HepG2 (cell line): ENCODE results near the gene TMED5. TPM values are rescaled to one million over a fixed set of nuclear protein-coding genes. Genes with fewer than 3 reads are reported as not detected.

Experiments
- AFF4 ChIP-seq: sonication (generic); formaldehyde crosslinking; IDR thresholded peaks from 2 replicates; pipeline ENCODE4 v1.4.0; 2020; ENCODE audit warnings: missing genetic modification reagents
- ARNTL ChIP-seq: sonication (generic); formaldehyde crosslinking; IDR thresholded peaks from 2 replicates; pipeline ENCODE4 v1.4.0; 2020; ENCODE audit warnings: mild to moderate bottlenecking, missing genetic modification reagents
- EED ChIP-seq: sonication (generic); formaldehyde crosslinking; IDR thresholded peaks from 2 replicates; pipeline ENCODE4 v1.5.0; 2020; ENCODE audit warnings: mild to moderate bottlenecking, missing genetic modification reagents
- NR3C1 ChIP-seq: sonication (generic); formaldehyde crosslinking; IDR thresholded peaks from 2 replicates; pipeline ENCODE4 v1.4.0; 2020; ENCODE audit warnings: missing genetic modification reagents
- PPARG ChIP-seq: conservative IDR thresholded peaks from 2 replicates; pipeline ENCODE4 v1.6.1; 2016; ENCODE audit warnings: missing biosample characterization, missing genetic modification reagents
- RARA ChIP-seq: IDR thresholded peaks from 2 replicates; pipeline ENCODE4 v1.6.1; 2016; ENCODE audit warnings: missing genetic modification reagents, missing compliant biosample characterization
- REPIN1 ChIP-seq: sonication (generic); formaldehyde crosslinking; IDR thresholded peaks from 2 replicates; pipeline ENCODE4 v1.8.0; 2022; ENCODE audit warnings: missing genetic modification reagents, low read depth, mild to moderate bottlenecking, borderline replicate concordance
- SP4 ChIP-seq: sonication (generic); formaldehyde crosslinking; IDR thresholded peaks from 2 replicates; pipeline ENCODE4 v1.8.1; 2023; ENCODE audit warnings: mild to moderate bottlenecking, missing genetic modification reagents
- SSRP1 ChIP-seq: IDR thresholded peaks from 2 replicates; pipeline ENCODE4 v1.6.1; 2016; ENCODE audit warnings: control low read depth
- ZFP90 ChIP-seq: sonication (generic); formaldehyde crosslinking; IDR thresholded peaks from 2 replicates; pipeline ENCODE4 v1.8.0; 2022; ENCODE audit warnings: missing genetic modification reagents, mild to moderate bottlenecking, inconsistent platforms, borderline replicate concordance
- ZNF33A ChIP-seq: sonication (generic); formaldehyde crosslinking; IDR thresholded peaks from 2 replicates; pipeline ENCODE4 v1.5.1; 2020; ENCODE audit warnings: missing genetic modification reagents, mild to moderate bottlenecking, moderate library complexity, borderline replicate concordance
- ZNF879 ChIP-seq: sonication (generic); formaldehyde crosslinking; IDR thresholded peaks from 2 replicates; pipeline ENCODE4 v1.8.1; 2023; ENCODE audit warnings: missing genetic modification reagents
- polyA plus RNA-seq, 8 experiments: library from polyadenylated mRNA; depleted of rRNA in 3 of 8; stranded (reverse) in 7 of 8; unstranded in 1 of 8; fragments of >200 nt; fragmentation: Illumina TruSeq in 4 of 8; extraction: Trizol in 4 of 8; gene quantifications; 2 replicates each; pipeline versions ENCODE4 v1.2.1 to v1.2.3, GENCODE V29; 2011 to 2016; ENCODE audit warnings: low read depth in 4 of 8, missing spikeins in 1 of 8, mixed read lengths in 1 of 8; ENCODE audit not compliant: insufficient read depth in 1 of 8
- total RNA-seq, 5 experiments: library from RNA; depleted of rRNA; stranded (reverse); fragments of >200 nt; fragmentation: Illumina TruSeq; extraction: Trizol; gene quantifications; 2 replicates each; pipeline ENCODE4 v1.2.3, GENCODE V29; 2016; ENCODE audit warnings: low read depth in 1 of 5
- TF ChIP-seq, protein P1 (sequence below): sonication (generic); formaldehyde crosslinking; IDR thresholded peaks from 2 replicates; pipeline ENCODE4 v1.5.0; 2020; ENCODE audit warnings: mild to moderate bottlenecking, missing genetic modification reagents, borderline replicate concordance
- TF ChIP-seq, protein P2 (sequence below): IDR thresholded peaks from 2 replicates; pipeline ENCODE4 v1.6.1; 2012; ENCODE audit warnings: low read depth, low read length, improper control_type of control experiment
- TF ChIP-seq, protein P3 (sequence below): IDR thresholded peaks from 2 replicates; pipeline ENCODE4 v1.6.1; 2012; ENCODE audit warnings: inconsistent platforms
- TF ChIP-seq, protein P4 (sequence below): sonication (generic); formaldehyde crosslinking; conservative IDR thresholded peaks from 2 replicates; pipeline ENCODE4 v1.4.0; 2020; ENCODE audit warnings: missing genetic modification reagents

Gene TMED5
- total and polyA plus RNA-seq, 2 of the 13 experiments (the other 11 are each of a cell fraction or from before 2014, with no cell fraction given): 58.1 to 99.0 TPM

DNA sequence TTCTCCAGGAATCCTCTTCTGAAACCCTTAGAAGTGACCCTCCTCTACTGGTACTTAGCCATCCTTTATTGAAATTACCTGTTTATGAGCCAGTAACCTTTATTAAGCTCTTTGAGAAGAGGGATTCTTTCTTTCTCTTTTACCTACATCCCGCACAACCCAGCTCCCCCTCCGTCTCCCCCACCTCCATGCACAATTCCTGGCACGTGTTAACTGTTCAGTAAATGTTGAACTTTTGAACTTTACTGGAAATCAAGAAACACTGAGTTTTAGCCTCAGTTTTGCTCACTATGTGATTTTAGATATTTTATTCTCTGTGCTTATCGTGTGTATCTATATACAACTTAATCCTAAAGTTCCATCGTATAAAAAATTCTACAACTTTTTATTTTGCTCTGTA lies 1.8 kb downstream of the TMED5 start (continued):
- TF ChIP-seq, protein P1, sequence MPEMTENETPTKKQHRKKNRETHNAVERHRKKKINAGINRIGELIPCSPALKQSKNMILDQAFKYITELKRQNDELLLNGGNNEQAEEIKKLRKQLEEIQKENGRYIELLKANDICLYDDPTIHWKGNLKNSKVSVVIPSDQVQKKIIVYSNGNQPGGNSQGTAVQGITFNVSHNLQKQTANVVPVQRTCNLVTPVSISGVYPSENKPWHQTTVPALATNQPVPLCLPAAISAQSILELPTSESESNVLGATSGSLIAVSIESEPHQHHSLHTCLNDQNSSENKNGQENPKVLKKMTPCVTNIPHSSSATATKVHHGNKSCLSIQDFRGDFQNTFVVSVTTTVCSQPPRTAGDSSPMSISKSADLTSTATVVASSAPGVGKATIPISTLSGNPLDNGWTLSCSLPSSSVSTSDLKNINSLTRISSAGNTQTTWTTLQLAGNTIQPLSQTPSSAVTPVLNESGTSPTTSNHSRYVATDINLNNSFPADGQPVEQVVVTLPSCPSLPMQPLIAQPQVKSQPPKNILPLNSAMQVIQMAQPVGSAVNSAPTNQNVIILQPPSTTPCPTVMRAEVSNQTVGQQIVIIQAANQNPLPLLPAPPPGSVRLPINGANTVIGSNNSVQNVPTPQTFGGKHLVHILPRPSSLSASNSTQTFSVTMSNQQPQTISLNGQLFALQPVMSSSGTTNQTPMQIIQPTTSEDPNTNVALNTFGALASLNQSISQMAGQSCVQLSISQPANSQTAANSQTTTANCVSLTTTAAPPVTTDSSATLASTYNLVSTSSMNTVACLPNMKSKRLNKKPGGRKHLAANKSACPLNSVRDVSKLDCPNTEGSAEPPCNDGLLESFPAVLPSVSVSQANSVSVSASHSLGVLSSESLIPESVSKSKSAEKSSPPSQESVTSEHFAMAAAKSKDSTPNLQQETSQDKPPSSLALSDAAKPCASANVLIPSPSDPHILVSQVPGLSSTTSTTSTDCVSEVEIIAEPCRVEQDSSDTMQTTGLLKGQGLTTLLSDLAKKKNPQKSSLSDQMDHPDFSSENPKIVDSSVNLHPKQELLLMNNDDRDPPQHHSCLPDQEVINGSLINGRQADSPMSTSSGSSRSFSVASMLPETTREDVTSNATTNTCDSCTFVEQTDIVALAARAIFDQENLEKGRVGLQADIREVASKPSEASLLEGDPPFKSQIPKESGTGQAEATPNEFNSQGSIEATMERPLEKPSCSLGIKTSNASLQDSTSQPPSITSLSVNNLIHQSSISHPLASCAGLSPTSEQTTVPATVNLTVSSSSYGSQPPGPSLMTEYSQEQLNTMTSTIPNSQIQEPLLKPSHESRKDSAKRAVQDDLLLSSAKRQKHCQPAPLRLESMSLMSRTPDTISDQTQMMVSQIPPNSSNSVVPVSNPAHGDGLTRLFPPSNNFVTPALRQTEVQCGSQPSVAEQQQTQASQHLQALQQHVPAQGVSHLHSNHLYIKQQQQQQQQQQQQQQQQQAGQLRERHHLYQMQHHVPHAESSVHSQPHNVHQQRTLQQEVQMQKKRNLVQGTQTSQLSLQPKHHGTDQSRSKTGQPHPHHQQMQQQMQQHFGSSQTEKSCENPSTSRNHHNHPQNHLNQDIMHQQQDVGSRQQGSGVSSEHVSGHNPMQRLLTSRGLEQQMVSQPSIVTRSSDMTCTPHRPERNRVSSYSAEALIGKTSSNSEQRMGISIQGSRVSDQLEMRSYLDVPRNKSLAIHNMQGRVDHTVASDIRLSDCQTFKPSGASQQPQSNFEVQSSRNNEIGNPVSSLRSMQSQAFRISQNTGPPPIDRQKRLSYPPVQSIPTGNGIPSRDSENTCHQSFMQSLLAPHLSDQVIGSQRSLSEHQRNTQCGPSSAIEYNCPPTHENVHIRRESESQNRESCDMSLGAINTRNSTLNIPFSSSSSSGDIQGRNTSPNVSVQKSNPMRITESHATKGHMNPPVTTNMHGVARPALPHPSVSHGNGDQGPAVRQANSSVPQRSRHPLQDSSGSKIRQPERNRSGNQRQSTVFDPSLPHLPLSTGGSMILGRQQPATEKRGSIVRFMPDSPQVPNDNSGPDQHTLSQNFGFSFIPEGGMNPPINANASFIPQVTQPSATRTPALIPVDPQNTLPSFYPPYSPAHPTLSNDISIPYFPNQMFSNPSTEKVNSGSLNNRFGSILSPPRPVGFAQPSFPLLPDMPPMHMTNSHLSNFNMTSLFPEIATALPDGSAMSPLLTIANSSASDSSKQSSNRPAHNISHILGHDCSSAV (CRISPR knock-in tag): no peak
- TF ChIP-seq ZNF879 (CRISPR knock-in tag): no peak
- TF ChIP-seq PPARG (CRISPR knock-in tag): no peak
- no peak for TF ChIP-seq NR3C1 (CRISPR knock-in tag)
- no peak for TF ChIP-seq SSRP1 (CRISPR knock-in tag)
- no peak for TF ChIP-seq ZFP90
- TF ChIP-seq RARA (CRISPR knock-in tag): peak; percentile 93
- no peak for TF ChIP-seq REPIN1 (CRISPR knock-in tag)
- TF ChIP-seq EED (CRISPR knock-in tag): no peak
- TF ChIP-seq, protein P2, sequence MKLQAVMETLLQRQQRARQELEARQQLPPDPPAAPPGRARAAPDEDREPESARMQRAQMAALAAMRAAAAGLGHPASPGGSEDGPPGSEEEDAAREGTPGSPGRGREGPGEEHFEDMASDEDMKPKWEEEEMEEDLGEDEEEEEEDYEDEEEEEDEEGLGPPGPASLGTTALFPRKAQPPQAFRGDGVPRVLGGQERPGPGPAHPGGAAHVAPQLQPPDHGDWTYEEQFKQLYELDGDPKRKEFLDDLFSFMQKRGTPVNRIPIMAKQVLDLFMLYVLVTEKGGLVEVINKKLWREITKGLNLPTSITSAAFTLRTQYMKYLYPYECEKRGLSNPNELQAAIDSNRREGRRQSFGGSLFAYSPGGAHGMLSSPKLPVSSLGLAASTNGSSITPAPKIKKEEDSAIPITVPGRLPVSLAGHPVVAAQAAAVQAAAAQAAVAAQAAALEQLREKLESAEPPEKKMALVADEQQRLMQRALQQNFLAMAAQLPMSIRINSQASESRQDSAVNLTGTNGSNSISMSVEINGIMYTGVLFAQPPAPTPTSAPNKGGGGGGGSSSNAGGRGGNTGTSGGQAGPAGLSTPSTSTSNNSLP: no peak
- TF ChIP-seq ARNTL (CRISPR knock-in tag): 0 out of 2 replicates have a peak, but pooled peaks have one; percentile 25
- TF ChIP-seq, protein P3, sequence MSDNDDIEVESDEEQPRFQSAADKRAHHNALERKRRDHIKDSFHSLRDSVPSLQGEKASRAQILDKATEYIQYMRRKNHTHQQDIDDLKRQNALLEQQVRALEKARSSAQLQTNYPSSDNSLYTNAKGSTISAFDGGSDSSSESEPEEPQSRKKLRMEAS: peak; percentile 79
- no peak for TF ChIP-seq AFF4 (CRISPR knock-in tag)
- TF ChIP-seq SP4: no peak
- TF ChIP-seq, protein P4, sequence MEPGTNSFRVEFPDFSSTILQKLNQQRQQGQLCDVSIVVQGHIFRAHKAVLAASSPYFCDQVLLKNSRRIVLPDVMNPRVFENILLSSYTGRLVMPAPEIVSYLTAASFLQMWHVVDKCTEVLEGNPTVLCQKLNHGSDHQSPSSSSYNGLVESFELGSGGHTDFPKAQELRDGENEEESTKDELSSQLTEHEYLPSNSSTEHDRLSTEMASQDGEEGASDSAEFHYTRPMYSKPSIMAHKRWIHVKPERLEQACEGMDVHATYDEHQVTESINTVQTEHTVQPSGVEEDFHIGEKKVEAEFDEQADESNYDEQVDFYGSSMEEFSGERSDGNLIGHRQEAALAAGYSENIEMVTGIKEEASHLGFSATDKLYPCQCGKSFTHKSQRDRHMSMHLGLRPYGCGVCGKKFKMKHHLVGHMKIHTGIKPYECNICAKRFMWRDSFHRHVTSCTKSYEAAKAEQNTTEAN (CRISPR knock-in tag): no peak
- no peak for TF ChIP-seq ZNF33A (CRISPR knock-in tag)
